ENCODE measurements around the gene IL1RAP. TPM values are rescaled to one million over a fixed set of nuclear protein-coding genes. Genes with fewer than 3 reads are reported as not detected.

The IL1RAP gene
- total RNA-seq, 2 donors from 2014 or later: 5.3 to 5.4 TPM

DNA sequence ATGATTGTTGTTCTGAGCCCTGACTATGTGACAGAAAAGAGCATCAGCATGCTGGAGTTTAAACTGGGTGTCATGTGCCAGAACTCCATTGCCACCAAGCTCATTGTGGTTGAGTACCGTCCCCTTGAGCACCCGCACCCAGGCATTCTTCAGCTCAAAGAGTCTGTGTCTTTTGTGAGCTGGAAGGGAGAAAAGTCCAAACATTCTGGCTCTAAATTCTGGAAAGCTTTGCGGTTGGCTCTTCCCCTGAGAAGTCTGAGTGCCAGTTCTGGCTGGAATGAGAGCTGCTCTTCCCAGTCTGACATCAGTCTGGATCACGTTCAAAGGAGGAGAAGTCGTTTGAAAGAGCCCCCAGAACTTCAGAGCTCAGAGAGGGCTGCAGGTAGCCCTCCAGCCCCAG, 142.0 kb downstream of the IL1RAP start:
- no peak for DNase-seq
- no peaks in the 10 kb centered on the region for H3K36me3 ChIP-seq (replicated peaks in 1 of 2; ENCODE audit: insufficient read depth in 1 of 2, low read depth in 2 of 2)
- no peaks in the 10 kb centered on the region for H3K4me1 ChIP-seq
- no peaks in the 10 kb centered on the region for H3K9me3 ChIP-seq
- intact Hi-C loops (cut with DNase I): no loop called here
- no peak overlapping the region for H3K4me3 ChIP-seq
- no peak for ATAC-seq
- WGBS, 2 donors: 63 to 75% methylated on average over 5 of the region's 5 CpGs
- H3K27me3 ChIP-seq: no peaks in the 10 kb centered on the region
- H3K27ac ChIP-seq: no peak overlapping the region
- no peak for TF ChIP-seq POLR2A (IDR thresholded peaks at IDR 0.05)
- TF ChIP-seq, protein P1, sequence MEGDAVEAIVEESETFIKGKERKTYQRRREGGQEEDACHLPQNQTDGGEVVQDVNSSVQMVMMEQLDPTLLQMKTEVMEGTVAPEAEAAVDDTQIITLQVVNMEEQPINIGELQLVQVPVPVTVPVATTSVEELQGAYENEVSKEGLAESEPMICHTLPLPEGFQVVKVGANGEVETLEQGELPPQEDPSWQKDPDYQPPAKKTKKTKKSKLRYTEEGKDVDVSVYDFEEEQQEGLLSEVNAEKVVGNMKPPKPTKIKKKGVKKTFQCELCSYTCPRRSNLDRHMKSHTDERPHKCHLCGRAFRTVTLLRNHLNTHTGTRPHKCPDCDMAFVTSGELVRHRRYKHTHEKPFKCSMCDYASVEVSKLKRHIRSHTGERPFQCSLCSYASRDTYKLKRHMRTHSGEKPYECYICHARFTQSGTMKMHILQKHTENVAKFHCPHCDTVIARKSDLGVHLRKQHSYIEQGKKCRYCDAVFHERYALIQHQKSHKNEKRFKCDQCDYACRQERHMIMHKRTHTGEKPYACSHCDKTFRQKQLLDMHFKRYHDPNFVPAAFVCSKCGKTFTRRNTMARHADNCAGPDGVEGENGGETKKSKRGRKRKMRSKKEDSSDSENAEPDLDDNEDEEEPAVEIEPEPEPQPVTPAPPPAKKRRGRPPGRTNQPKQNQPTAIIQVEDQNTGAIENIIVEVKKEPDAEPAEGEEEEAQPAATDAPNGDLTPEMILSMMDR (IDR thresholded peaks at IDR 0.05): no peak

DNA sequence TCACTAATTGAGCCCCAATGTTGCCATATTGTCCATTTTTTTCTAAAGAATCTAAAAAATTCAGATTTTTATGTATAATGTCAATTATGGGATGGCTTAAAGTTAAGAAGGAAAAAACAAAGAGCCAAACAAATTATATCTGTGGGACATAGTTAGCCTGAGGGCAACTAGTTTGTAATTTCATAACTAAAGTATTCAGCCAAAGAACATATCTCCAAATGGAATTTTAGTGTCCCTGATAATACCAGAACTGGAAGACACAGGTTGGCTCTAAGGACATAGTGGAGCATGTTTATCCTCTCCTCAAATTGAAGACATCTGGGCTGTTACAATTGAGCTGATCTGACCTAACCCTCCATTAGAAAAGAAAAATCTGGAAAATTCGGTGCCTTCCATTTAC, 144.2 kb downstream of the IL1RAP start:
- Histone ChIP-seq H3K4me1 (no peaks in the 10 kb centered on the region), H3K27me3 (no peaks in the 10 kb centered on the region), H3K36me3 (replicated peaks in 1 of 2; ENCODE audit: insufficient read depth in 1 of 2, low read depth in 2 of 2) (no peaks in the 10 kb centered on the region), H3K9me3 (no peaks in the 10 kb centered on the region), H3K27ac (no peak overlapping the region), H3K4me3 (no peak overlapping the region)
- no peak for ATAC-seq
- WGBS, 2 donors: 71 to 79% methylated on average over 1 of the region's 1 CpG
- no peak for DNase-seq
- intact Hi-C loops (cut with DNase I): no loop called here
- TF ChIP-seq, protein P1 (IDR thresholded peaks at IDR 0.05): no peak
- no peak for TF ChIP-seq POLR2A (IDR thresholded peaks at IDR 0.05)

DNA sequence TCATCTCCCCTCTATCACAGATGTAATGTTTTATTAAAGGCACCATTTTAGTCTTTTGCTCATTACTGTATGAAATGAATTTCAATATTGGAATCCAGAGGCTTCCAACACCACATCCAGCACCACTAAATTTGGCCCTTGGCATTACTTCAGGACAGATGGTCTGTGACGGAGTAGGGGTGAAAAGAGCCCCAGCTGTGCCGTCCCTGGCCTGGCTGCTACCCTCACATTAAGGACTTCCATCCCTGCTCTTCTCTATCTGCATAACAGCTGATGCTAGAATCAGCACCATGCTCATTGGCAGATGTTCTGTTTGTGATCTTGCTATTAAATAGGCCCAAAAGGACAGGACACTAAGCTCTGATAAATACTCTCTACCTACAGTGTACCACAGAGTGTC, 152.9 kb downstream of the IL1RAP start:
- Histone ChIP-seq H3K27ac (no peak overlapping the region), H3K9me3 (no peaks in the 10 kb centered on the region), H3K36me3 (replicated peaks in 1 of 2; ENCODE audit: insufficient read depth in 1 of 2, low read depth in 2 of 2) (no peaks in the 10 kb centered on the region), H3K4me3 (no peak overlapping the region), H3K27me3 (no peaks in the 10 kb centered on the region), H3K4me1 (no peaks in the 10 kb centered on the region)
- 93 to 95% methylated on average over 2 of the region's 2 CpGs for WGBS, 2 donors
- ATAC-seq: no peak
- no peak for TF ChIP-seq POLR2A (IDR thresholded peaks at IDR 0.05)
- TF ChIP-seq, protein P1 (IDR thresholded peaks at IDR 0.05): no peak
- intact Hi-C loops (cut with DNase I): no loop called here
- DNase-seq: no peak

DNA sequence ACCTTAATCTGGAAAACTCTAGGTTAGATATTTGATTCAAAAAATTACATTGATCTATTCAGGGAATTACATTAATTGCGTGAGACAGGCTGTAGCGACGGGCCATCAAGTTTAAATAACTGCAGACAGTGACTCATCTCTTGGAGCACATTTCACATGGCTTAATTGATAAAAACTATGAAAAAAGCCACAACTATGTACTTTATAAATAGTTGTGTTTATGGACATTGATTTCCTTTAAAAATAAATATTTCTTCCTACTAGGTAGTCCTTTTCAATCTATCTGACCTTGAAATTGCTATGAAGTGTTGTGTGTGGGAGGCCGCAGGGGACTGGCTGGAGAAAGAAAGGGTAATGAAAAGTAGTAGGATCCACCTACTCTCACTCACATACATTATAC, 157.8 kb downstream of the IL1RAP start:
- Histone ChIP-seq H3K9me3 (no peaks in the 10 kb centered on the region), H3K4me3 (no peak overlapping the region), H3K36me3 (replicated peaks in 1 of 2; ENCODE audit: insufficient read depth in 1 of 2, low read depth in 2 of 2) (no peaks in the 10 kb centered on the region), H3K27ac (no peak overlapping the region), H3K4me1 (no peaks in the 10 kb centered on the region), H3K27me3 (no peaks in the 10 kb centered on the region)
- intact Hi-C loops (cut with DNase I): no loop called here
- WGBS, 2 donors: 83 to 90% methylated on average over 4 of the region's 4 CpGs
- DNase-seq (no peak), ATAC-seq (no peak)
- TF ChIP-seq, protein P1 (IDR thresholded peaks at IDR 0.05): no peak

DNA sequence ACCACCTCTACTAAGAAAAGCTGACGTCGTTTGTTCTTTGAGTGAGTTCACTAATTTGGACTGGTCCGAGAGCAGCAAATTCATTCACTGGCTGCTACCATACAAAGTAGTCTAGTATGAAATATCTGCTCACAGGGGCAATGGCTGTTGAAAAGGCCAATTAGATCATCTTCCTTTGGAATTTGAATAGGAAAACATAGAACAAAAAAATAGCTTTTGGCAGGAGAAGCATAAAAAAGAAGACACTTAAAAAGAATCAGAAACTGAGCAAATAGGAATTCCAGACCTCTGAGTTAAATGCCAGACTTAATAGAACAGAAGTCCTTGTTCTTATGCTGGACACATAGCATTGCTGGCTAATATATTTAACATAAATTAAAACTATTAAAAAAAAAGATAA, 159.3 kb downstream of the IL1RAP start:
- intact Hi-C loops (cut with DNase I): no loop called here
- H3K27me3 ChIP-seq: no peaks in the 10 kb centered on the region
- no peaks in the 10 kb centered on the region for H3K36me3 ChIP-seq (replicated peaks in 1 of 2; ENCODE audit: insufficient read depth in 1 of 2, low read depth in 2 of 2)
- ATAC-seq: no peak
- H3K4me1 ChIP-seq: no peaks in the 10 kb centered on the region
- 74 to 78% methylated on average over 3 of the region's 3 CpGs for WGBS, 2 donors
- no peaks in the 10 kb centered on the region for H3K9me3 ChIP-seq
- no peak overlapping the region for H3K4me3 ChIP-seq
- DNase-seq: no peak
- no peak overlapping the region for H3K27ac ChIP-seq
- TF ChIP-seq, protein P1 (IDR thresholded peaks at IDR 0.05): no peak
- no peak for TF ChIP-seq POLR2A (IDR thresholded peaks at IDR 0.05)

Data from body of pancreas (tissue), 4 donors.